SK-N-MC (cell line): ENCODE data around the gene SLC7A11.

Source experiments
- EZH2 ChIP-seq: fragments of 200-600 bp; sonication (generic); IDR thresholded peaks from one replicate; pipeline ENCODE4 v1.6.1; 2017; ENCODE audit warnings: antibody characterized with exemption
- POLR2AphosphoS5 ChIP-seq: IDR thresholded peaks from 2 replicates; pipeline ENCODE4 v1.6.1; 2012; ENCODE audit warnings: mild to moderate bottlenecking, low read depth, low read length, borderline replicate concordance

DNA sequence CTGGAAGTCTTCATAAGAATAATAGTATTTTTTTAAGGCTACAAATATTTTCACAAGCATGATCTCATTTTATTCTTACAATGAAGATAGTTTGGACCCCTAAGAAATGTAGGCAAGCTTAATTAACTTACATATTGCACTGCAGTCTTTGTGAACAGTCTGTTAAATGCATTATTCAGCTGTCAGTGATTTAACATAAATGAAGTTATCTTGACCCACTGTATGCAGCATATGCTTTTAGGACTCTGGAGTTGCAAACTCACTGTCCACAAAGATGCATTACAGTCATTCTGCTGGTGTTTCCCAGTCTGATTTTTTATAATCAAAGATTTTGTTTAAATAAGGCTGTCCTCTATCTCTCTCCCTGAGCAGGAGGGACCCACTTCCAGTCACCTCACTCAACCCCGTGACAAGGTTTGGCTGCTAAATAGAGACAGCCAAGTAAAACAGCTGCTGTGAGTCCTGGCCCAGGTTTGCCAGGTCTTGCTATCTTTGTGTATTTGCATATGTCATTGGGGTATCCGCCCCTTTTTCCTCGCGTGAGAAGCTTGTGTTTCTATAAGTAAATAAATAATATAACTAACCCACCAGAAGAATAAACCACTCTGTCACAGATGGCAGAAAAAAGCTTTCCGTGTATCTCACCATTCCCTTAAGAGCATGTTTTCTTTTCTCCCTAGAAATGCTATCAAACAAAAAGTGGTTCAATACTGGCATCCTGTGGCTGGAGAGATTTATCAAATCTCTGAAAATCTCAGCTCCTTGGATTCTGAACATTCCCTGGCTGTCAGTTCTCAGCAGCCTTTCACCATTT, 67.0 kb downstream of the SLC7A11 start:
- TF ChIP-seq EZH2 (no peak), POLR2AphosphoS5 (no peak)
